NCI-H146 treated with DMSO at 0.1 percent for 48 hours (cell line): ENCODE measurements around the gene ASB15.
"Not testable (repeated sequence)": the region's sequence is repeated elsewhere in the genome, so short reads cannot be mapped to it uniquely, and the experiment has no call there.

Source experiments
- DNase-seq: peaks from one replicate; lab custom pipeline; 2025; ENCODE audit not compliant: unreplicated experiment; lab: John Stamatoyannopoulos, UW

The ASB15 gene

GRCh38 chr7:123601530-123601929, at the start of gene ASB15:
Gene ASB15 (plus strand): TSS chr7:123601821. CDS start chr7:123614503, 12,682 bp downstream.
- no peak for DNase-seq

- not testable (repeated sequence) for DNase-seq
These were observed 49.5 kb upstream of the ASB15 start for GRCh38 chr7:123552134-123552533.

- DNase-seq: no peak
These were observed 49.0 kb upstream of the ASB15 start for GRCh38 chr7:123552641-123553040.

- no peak for DNase-seq
These were observed 48.5 kb upstream of the ASB15 start for GRCh38 chr7:123553159-123553558.

- DNase-seq: no peak
These were observed 46.1 kb upstream of the ASB15 start for GRCh38 chr7:123555484-123555883.

GRCh38 chr7:123557016-123557397, 44.6 kb upstream of the ASB15 start:
- DNase-seq: no peak

- peak; percentile 98 for DNase-seq
These were observed 44.0 kb upstream of the ASB15 start, which contains the start of gene NDUFA5 for GRCh38 chr7:123557398-123558288. Gene NDUFA5 (minus strand): TSS chr7:123557818. CDS start chr7:123557795, 23 bp downstream.

- DNase-seq: no peak
These were observed 43.2 kb upstream of the ASB15 start for GRCh38 chr7:123558289-123558874.

- DNase-seq: no peak
These were observed 39.5 kb upstream of the ASB15 start for GRCh38 chr7:123562121-123562520.

GRCh38 chr7:123569352-123570010, 32.1 kb upstream of the ASB15 start:
- no peak for DNase-seq

GRCh38 chr7:123570390-123571182, 31.0 kb upstream of the ASB15 start:
- DNase-seq: no peak

- DNase-seq: no peak
These were observed 30.4 kb upstream of the ASB15 start for GRCh38 chr7:123571187-123571586.

- no peak for DNase-seq
These were observed 29.9 kb upstream of the ASB15 start for GRCh38 chr7:123571684-123572083.

GRCh38 chr7:123573341-123573740, 28.3 kb upstream of the ASB15 start:
- no peak for DNase-seq

GRCh38 chr7:123573896-123574467, 27.6 kb upstream of the ASB15 start:
- DNase-seq: no peak

- no peak for DNase-seq
These were observed 22.2 kb upstream of the ASB15 start for GRCh38 chr7:123579416-123579815.

- DNase-seq: peak; percentile 65
These were observed 21.0 kb upstream of the ASB15 start for GRCh38 chr7:123580406-123581161.

- no peak for DNase-seq
These were observed 20.5 kb upstream of the ASB15 start for GRCh38 chr7:123581162-123581459.

GRCh38 chr7:123583821-123584220, 17.8 kb upstream of the ASB15 start:
- DNase-seq: no peak

- no peak for DNase-seq
These were observed 13.2 kb upstream of the ASB15 start for GRCh38 chr7:123588376-123588775.
